Measurements from ENCODE around the gene DSCAM.

DNA sequence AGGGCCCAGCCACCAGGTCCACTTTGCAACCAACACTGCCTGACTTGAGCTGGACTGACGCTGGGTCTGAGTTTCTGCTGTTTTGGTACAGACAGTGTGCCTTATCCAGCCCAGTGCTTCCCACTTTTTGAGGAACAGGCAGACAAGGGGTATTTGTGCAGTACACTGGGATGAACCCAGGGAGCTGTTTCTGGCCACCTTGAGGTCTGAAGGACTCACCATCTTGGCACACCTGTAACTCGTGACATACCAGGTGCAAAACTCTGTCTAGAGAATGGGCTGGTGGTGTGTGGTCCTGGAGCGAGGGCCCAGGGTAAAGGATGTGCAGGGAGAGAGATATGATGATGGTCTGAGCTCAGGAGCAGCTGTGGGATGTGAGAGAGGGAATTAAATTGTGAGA, 831.1 kb downstream of the DSCAM start:
- TF ChIP-seq CTCF (conservative IDR thresholded peaks at IDR 0.05; ENCODE audit: low read depth in 2 of 2) (no peak), EZH2 (IDR thresholded peaks at IDR 0.05; ENCODE audit: low read depth, unreplicated experiment) (no peak), EZH2phosphoT487 (IDR thresholded peaks at IDR 0.05; ENCODE audit: unreplicated experiment) (no peak), POLR2AphosphoS5 (IDR thresholded peaks at IDR 0.05; ENCODE audit: low read depth) (no peak)
- TF ChIP-seq, protein P1, sequence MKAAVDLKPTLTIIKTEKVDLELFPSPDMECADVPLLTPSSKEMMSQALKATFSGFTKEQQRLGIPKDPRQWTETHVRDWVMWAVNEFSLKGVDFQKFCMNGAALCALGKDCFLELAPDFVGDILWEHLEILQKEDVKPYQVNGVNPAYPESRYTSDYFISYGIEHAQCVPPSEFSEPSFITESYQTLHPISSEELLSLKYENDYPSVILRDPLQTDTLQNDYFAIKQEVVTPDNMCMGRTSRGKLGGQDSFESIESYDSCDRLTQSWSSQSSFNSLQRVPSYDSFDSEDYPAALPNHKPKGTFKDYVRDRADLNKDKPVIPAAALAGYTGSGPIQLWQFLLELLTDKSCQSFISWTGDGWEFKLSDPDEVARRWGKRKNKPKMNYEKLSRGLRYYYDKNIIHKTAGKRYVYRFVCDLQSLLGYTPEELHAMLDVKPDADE (IDR thresholded peaks at IDR 0.05): no peak
- TF ChIP-seq, protein P2, sequence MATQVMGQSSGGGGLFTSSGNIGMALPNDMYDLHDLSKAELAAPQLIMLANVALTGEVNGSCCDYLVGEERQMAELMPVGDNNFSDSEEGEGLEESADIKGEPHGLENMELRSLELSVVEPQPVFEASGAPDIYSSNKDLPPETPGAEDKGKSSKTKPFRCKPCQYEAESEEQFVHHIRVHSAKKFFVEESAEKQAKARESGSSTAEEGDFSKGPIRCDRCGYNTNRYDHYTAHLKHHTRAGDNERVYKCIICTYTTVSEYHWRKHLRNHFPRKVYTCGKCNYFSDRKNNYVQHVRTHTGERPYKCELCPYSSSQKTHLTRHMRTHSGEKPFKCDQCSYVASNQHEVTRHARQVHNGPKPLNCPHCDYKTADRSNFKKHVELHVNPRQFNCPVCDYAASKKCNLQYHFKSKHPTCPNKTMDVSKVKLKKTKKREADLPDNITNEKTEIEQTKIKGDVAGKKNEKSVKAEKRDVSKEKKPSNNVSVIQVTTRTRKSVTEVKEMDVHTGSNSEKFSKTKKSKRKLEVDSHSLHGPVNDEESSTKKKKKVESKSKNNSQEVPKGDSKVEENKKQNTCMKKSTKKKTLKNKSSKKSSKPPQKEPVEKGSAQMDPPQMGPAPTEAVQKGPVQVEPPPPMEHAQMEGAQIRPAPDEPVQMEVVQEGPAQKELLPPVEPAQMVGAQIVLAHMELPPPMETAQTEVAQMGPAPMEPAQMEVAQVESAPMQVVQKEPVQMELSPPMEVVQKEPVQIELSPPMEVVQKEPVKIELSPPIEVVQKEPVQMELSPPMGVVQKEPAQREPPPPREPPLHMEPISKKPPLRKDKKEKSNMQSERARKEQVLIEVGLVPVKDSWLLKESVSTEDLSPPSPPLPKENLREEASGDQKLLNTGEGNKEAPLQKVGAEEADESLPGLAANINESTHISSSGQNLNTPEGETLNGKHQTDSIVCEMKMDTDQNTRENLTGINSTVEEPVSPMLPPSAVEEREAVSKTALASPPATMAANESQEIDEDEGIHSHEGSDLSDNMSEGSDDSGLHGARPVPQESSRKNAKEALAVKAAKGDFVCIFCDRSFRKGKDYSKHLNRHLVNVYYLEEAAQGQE (IDR thresholded peaks at IDR 0.05; ENCODE audit: unreplicated experiment): no peak

Data from GM23338 (cell line).